ENCODE results near the gene NPAS3.

DNA sequence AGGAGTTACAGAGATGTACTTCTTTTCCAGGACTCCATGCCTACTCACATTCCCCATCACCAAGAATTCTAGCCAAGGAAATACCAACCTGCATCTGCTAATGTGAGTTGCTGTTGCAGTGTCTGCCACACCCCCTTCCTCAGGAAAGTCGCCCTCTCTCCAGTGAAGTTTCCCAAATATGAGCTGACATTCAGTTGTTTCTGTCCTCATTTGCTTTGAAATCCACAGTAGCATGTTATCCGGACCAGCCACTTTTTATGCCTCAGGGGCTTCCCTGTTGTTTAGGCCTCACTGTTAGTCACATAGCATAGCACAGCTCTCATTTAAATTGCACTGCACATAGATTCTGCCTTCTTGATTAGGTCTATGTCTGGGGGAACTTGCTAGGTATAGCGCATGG is 799.8 kb downstream of the NPAS3 start:
- TF ChIP-seq, protein P1, sequence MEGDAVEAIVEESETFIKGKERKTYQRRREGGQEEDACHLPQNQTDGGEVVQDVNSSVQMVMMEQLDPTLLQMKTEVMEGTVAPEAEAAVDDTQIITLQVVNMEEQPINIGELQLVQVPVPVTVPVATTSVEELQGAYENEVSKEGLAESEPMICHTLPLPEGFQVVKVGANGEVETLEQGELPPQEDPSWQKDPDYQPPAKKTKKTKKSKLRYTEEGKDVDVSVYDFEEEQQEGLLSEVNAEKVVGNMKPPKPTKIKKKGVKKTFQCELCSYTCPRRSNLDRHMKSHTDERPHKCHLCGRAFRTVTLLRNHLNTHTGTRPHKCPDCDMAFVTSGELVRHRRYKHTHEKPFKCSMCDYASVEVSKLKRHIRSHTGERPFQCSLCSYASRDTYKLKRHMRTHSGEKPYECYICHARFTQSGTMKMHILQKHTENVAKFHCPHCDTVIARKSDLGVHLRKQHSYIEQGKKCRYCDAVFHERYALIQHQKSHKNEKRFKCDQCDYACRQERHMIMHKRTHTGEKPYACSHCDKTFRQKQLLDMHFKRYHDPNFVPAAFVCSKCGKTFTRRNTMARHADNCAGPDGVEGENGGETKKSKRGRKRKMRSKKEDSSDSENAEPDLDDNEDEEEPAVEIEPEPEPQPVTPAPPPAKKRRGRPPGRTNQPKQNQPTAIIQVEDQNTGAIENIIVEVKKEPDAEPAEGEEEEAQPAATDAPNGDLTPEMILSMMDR (IDR thresholded peaks at IDR 0.05): no peak
- TF ChIP-seq POLR2AphosphoS5 (IDR thresholded peaks at IDR 0.05) (no peak), POLR2A (IDR thresholded peaks at IDR 0.05) (no peak)
